Trophoblast cell (in vitro differentiated cells and primary cell): ENCODE measurements around the gene CHCHD10.

Experiments used
- DNase-seq, 2 donors: peaks; one replicate each; pipeline ENCODE4 v3.0.0-alpha.2; 2016
- H2AFZ ChIP-seq: 2 replicates; pipeline ENCODE4 v1.6.1; 2013; ENCODE audit warnings: low read length, moderate library complexity, mild to moderate bottlenecking; ENCODE audit not compliant: insufficient read depth, poor library complexity
- H2AK5ac ChIP-seq: 2 replicates; pipeline ENCODE4 v1.6.1; 2013; ENCODE audit warnings: mild to moderate bottlenecking, low read length
- H2BK120ac ChIP-seq: 2 replicates; pipeline ENCODE4 v1.6.1; 2013; ENCODE audit warnings: low read length, mild to moderate bottlenecking, moderate library complexity; ENCODE audit not compliant: insufficient read depth, poor library complexity
- H2BK12ac ChIP-seq: 2 replicates; pipeline ENCODE4 v1.6.1; 2013; ENCODE audit warnings: mild to moderate bottlenecking, low read length, moderate library complexity
- H2BK5ac ChIP-seq: 2 replicates; pipeline ENCODE4 v1.6.1; 2013; ENCODE audit warnings: low read length, low read depth, moderate library complexity, mild to moderate bottlenecking; ENCODE audit not compliant: poor library complexity
- H3K14ac ChIP-seq: 2 replicates; pipeline ENCODE4 v1.6.1; 2013; ENCODE audit warnings: mild to moderate bottlenecking, low read length
- H3K18ac ChIP-seq: 2 replicates; pipeline ENCODE4 v1.6.1; 2013; ENCODE audit warnings: mild to moderate bottlenecking, low read length
- H3K23ac ChIP-seq: 2 replicates; pipeline ENCODE4 v1.6.1; 2013; ENCODE audit warnings: low read length
- H3K27ac ChIP-seq: 2 replicates; pipeline ENCODE4 v1.5.1; 2013; ENCODE audit warnings: low read depth, mild to moderate bottlenecking, inconsistent platforms, low read length, moderate library complexity
- H3K27me3 ChIP-seq: 2 replicates; pipeline ENCODE4 v1.6.1; 2013; ENCODE audit warnings: inconsistent platforms, mild to moderate bottlenecking, low read length, moderate library complexity; ENCODE audit not compliant: insufficient read depth
- H3K36me3 ChIP-seq, 2 experiments: 1 replicate in 1 of 2; 2 replicates in 1 of 2; pipeline ENCODE4 v1.6.1; 2013; ENCODE audit warnings: low read length in 2 of 2, mild to moderate bottlenecking in 2 of 2, moderate library complexity in 1 of 2; ENCODE audit not compliant: insufficient read depth in 2 of 2, control insufficient read depth in 1 of 2
- H3K4ac ChIP-seq: 2 replicates; pipeline ENCODE4 v1.6.1; 2013; ENCODE audit warnings: low read depth, mild to moderate bottlenecking, low read length, moderate library complexity
- H3K4me1 ChIP-seq, 2 experiments: 1 replicate in 1 of 2; 2 replicates in 1 of 2; pipeline ENCODE4 v1.6.1; 2013; ENCODE audit warnings: low read length in 2 of 2, mild to moderate bottlenecking in 2 of 2, moderate library complexity in 1 of 2; ENCODE audit not compliant: insufficient read depth in 2 of 2, control insufficient read depth in 1 of 2
- H3K4me2 ChIP-seq: 2 replicates; pipeline ENCODE4 v1.6.1; 2013; ENCODE audit warnings: inconsistent platforms, mild to moderate bottlenecking, low read length, moderate library complexity
- H3K4me3 ChIP-seq: 2 replicates; pipeline ENCODE4 v1.5.1; 2013; ENCODE audit warnings: mild to moderate bottlenecking, low read depth, low read length, inconsistent platforms
- H3K79me1 ChIP-seq: one replicate; pipeline ENCODE4 v1.6.1; 2013; ENCODE audit warnings: low read length
- H3K79me2 ChIP-seq: 2 replicates; pipeline ENCODE4 v1.6.1; 2013; ENCODE audit warnings: low read length, mild to moderate bottlenecking; ENCODE audit not compliant: control insufficient read depth, insufficient read depth, poor library complexity
- H3K9ac ChIP-seq: 2 replicates; pipeline ENCODE4 v1.6.1; 2013; ENCODE audit warnings: mild to moderate bottlenecking, low read length
- H3K9me3 ChIP-seq: 2 replicates; pipeline ENCODE4 v1.6.1; 2013; ENCODE audit warnings: low read depth, mild to moderate bottlenecking, control low read depth, inconsistent platforms, low read length; ENCODE audit not compliant: insufficient read depth
- H4K12ac ChIP-seq: 2 replicates; pipeline ENCODE4 v1.6.1; 2013; ENCODE audit warnings: low read depth, mild to moderate bottlenecking, low read length, moderate library complexity
- H4K8ac ChIP-seq: 2 replicates; pipeline ENCODE4 v1.6.1; 2013; ENCODE audit warnings: low read depth, mild to moderate bottlenecking, low read length, moderate library complexity
- H4K91ac ChIP-seq: one replicate; pipeline ENCODE4 v1.6.1; 2013; ENCODE audit warnings: low read depth, mild to moderate bottlenecking, low read length, moderate library complexity
- WGBS: extraction: QIAGEN DNeasy Blood & Tissue Kit; methylation state at CpG from one replicate; pipeline ENCODE4 v1.1.7; 2013; ENCODE audit warnings: missing lambda C conversion rate; ENCODE audit not compliant: insufficient read length, insufficient coverage; ENCODE audit errors: extremely low coverage; 5-methylcytosine and 5-hydroxymethylcytosine counted together

Gene CHCHD10

DNA sequence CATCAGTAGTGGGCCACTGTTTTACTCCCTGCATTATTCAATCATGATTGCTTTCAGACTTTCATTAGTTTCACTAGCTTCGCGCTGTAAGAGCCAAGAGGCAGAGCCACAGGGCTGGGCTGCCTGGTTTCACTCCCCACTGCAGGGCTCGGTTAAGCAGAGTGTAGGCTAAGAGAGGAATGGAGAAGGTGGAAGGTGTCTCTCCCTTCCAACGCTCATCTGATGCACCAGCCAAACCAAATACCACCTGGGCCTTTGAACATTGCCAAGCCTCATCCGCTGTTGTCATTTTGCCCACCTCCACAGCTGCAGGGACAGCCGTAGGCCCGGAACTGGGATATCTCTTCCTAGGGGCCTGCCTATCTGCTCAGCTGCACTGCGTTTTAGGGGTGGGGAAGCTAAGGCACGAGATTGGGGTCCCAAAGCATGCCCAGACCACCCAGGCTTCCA, 18.5 kb upstream of the CHCHD10 start:
- Histone ChIP-seq H3K36me3 (peaks cover under 1 to 3% of the 10 kb centered on the region in 2 experiments), H2BK5ac (peak overlapping the region; percentile 68), H3K4me2 (peak overlapping the region; percentile 53), H2AFZ (peak overlapping the region; percentile 98), H4K91ac (peak overlapping the region; percentile 100), H3K79me2 (peaks cover 11% of the 10 kb centered on the region), H2BK12ac (peak overlapping the region; percentile 42), H3K14ac (peak overlapping the region; percentile 87), H3K27me3 (no peaks in the 10 kb centered on the region), H3K9me3 (no peaks in the 10 kb centered on the region), H3K4ac (peak overlapping the region; percentile 89), H3K4me1 (peaks cover 8 to 10% of the 10 kb centered on the region in 2 experiments), H3K4me3 (no peak overlapping the region), H3K23ac (no peak overlapping the region), H3K79me1 (peaks cover 12% of the 10 kb centered on the region), H3K18ac (peak overlapping the region; percentile 81), H2AK5ac (peak overlapping the region; percentile 59), H3K9ac (peak overlapping the region; percentile 6), H4K12ac (peak overlapping the region; percentile 91), H3K27ac (peak overlapping the region; percentile 39), H2BK120ac (peak overlapping the region; percentile 81), H4K8ac (peak overlapping the region; percentile 98)
- peak in 1 of 2 donors; percentile 27 for DNase-seq
- no CpG with 5 or more reads among the region's 9 CpGs for WGBS

DNA sequence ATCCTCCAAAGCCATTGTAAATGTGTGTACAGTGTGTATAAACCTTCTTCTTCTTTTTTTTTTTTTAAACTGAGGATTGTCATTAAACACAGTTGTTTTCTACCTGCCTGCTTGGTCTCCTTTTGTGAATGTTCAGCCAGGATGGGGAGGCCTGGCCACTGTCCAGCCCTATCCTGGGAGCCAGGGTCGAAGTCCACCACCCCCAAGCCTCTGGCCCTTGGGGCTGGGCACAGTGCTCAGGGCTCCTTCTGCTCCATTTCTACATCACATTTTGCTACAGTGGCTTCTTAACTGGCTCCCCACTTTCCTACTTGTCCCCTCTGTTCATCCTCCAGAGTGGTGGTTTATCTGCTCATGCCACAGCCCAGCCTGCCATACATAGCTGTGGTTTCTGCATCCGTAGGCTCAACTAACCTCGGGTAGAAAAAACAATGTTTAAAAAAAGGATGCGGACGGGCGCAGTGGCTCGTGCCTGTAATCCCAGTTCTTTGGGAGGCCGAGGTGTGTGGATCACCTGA, 16.5 kb upstream of the CHCHD10 start:
- no peak overlapping the region for H3K14ac ChIP-seq

DNA sequence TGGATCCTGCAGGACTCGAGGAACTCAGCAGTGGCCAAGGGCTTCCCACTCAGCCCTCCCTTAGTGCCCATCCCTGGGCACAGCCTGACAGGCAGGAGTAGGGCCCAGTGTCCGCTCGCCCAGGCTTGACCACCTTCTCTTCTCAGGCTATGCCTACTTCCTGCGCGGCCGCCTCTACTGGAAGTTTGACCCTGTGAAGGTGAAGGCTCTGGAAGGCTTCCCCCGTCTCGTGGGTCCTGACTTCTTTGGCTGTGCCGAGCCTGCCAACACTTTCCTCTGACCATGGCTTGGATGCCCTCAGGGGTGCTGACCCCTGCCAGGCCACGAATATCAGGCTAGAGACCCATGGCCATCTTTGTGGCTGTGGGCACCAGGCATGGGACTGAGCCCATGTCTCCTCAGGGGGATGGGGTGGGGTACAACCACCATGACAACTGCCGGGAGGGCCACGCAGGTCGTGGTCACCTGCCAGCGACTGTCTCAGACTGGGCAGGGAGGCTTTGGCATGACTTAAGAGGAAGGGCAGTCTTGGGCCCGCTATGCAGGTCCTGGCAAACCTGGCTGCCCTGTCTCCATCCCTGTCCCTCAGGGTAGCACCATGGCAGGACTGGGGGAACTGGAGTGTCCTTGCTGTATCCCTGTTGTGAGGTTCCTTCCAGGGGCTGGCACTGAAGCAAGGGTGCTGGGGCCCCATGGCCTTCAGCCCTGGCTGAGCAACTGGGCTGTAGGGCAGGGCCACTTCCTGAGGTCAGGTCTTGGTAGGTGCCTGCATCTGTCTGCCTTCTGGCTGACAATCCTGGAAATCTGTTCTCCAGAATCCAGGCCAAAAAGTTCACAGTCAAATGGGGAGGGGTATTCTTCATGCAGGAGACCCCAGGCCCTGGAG, 15.7 kb upstream of the CHCHD10 start:
- no peaks in the 10 kb centered on the region for H3K9me3 ChIP-seq
- H3K14ac ChIP-seq: no peak overlapping the region
- peaks cover 9 to 11% of the 10 kb centered on the region in 2 experiments for H3K4me1 ChIP-seq
- H3K18ac ChIP-seq: no peak overlapping the region
- no peak overlapping the region for H3K27ac ChIP-seq
- H3K79me1 ChIP-seq: peaks cover 12% of the 10 kb centered on the region
- H2BK12ac ChIP-seq: no peak overlapping the region
- no peak overlapping the region for H2AFZ ChIP-seq
- H3K9ac ChIP-seq: no peak overlapping the region
- no peak overlapping the region for H3K4me2 ChIP-seq
- H2BK120ac ChIP-seq: no peak overlapping the region
- H3K36me3 ChIP-seq: no peaks in the 10 kb centered on the region
- DNase-seq: no peak
- H2BK5ac ChIP-seq: no peak overlapping the region
- H4K8ac ChIP-seq: no peak overlapping the region
- H3K23ac ChIP-seq: no peak overlapping the region
- no CpG with 5 or more reads among the region's 15 CpGs for WGBS
- H4K91ac ChIP-seq: no peak overlapping the region
- no peak overlapping the region for H3K4ac ChIP-seq
- peaks cover 11% of the 10 kb centered on the region for H3K79me2 ChIP-seq
- H3K27me3 ChIP-seq: no peaks in the 10 kb centered on the region
- H4K12ac ChIP-seq: no peak overlapping the region
- no peak overlapping the region for H3K4me3 ChIP-seq
- H2AK5ac ChIP-seq: no peak overlapping the region

More for the DNA sequence above, 16.5 kb upstream of the CHCHD10 start:
- Histone ChIP-seq H3K27me3 (no peaks in the 10 kb centered on the region), H3K9me3 (no peaks in the 10 kb centered on the region), H2BK5ac (no peak overlapping the region), H3K9ac (no peak overlapping the region), H4K12ac (no peak overlapping the region), H3K4me1 (peaks cover 9 to 11% of the 10 kb centered on the region in 2 experiments), H3K18ac (no peak overlapping the region), H2AK5ac (no peak overlapping the region), H2AFZ (no peak overlapping the region), H3K36me3 (peaks cover 0 to 3% of the 10 kb centered on the region in 2 experiments), H3K4ac (no peak overlapping the region), H3K79me1 (peaks cover 12% of the 10 kb centered on the region), H4K8ac (no peak overlapping the region), H3K27ac (no peak overlapping the region), H3K79me2 (peaks cover 11% of the 10 kb centered on the region), H2BK12ac (no peak overlapping the region), H3K23ac (no peak overlapping the region), H2BK120ac (no peak overlapping the region), H4K91ac (no peak overlapping the region), H3K4me3 (no peak overlapping the region), H3K4me2 (no peak overlapping the region)
- no CpG with 5 or more reads among the region's 8 CpGs for WGBS
- DNase-seq: no peak

DNA sequence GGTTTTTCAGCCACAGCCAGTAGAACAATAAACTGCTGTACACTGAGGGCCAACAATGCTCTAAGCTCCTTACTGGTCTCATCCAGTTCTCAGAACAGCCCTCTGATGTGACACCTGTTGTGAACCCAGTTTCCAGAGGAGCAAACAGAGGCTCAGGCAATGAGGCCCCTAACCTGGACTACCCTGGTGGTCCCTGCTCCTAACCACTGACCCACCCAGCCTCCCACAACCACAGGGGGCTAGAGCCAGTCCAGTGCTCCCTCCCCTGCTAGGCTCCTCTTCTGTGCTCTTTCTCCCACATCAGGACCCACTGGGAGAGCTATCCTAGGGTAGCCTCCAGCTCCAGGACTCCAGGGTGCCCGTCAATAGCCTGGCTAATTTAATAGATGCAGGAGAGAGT, 14.9 kb upstream of the CHCHD10 start:
- no peak overlapping the region for H2AFZ ChIP-seq
- WGBS: no CpG with 5 or more reads among the region's 1 CpG
- H3K23ac ChIP-seq: no peak overlapping the region

More for the DNA sequence above, 14.9 kb upstream of the CHCHD10 start:
- Histone ChIP-seq H3K79me1 (peaks cover 12% of the 10 kb centered on the region), H3K9ac (no peak overlapping the region), H4K12ac (no peak overlapping the region), H3K27me3 (no peaks in the 10 kb centered on the region), H3K27ac (no peak overlapping the region), H3K9me3 (no peaks in the 10 kb centered on the region), H4K8ac (no peak overlapping the region), H3K4ac (no peak overlapping the region), H3K79me2 (peaks cover 10% of the 10 kb centered on the region), H2AK5ac (no peak overlapping the region), H2BK5ac (no peak overlapping the region), H3K4me2 (no peak overlapping the region), H3K14ac (no peak overlapping the region), H3K36me3 (no peaks in the 10 kb centered on the region), H3K18ac (no peak overlapping the region), H3K4me1 (peaks cover 9 to 11% of the 10 kb centered on the region in 2 experiments), H3K4me3 (no peak overlapping the region), H2BK12ac (no peak overlapping the region), H4K91ac (no peak overlapping the region), H2BK120ac (no peak overlapping the region)
- no peak for DNase-seq
